Endodermal cell (in vitro differentiated cells): Measurements from ENCODE around the gene SNAPC2. TPM values are rescaled to one million over a fixed set of nuclear protein-coding genes. Genes with fewer than 3 reads are reported as not detected.

ENCODE experiments used
- DNase-seq: peaks from one replicate; pipeline ENCODE4 v3.0.0-alpha.2; 2017
- H3K27ac ChIP-seq: 2 replicates; pipeline ENCODE4 v1.5.1; 2013; ENCODE audit warnings: mild to moderate bottlenecking, low read depth, low read length, moderate library complexity
- H3K27me3 ChIP-seq: 2 replicates; pipeline ENCODE4 v1.6.1; 2013; ENCODE audit warnings: mild to moderate bottlenecking, low read length, moderate library complexity; ENCODE audit not compliant: insufficient read depth, control insufficient read depth, poor library complexity, severe bottlenecking
- H3K36me3 ChIP-seq: 2 replicates; pipeline ENCODE4 v1.7.0; 2013; ENCODE audit warnings: mild to moderate bottlenecking, low read length, moderate library complexity; ENCODE audit not compliant: control insufficient read depth, insufficient read depth
- H3K4me1 ChIP-seq: one replicate; pipeline ENCODE4 v1.7.0; 2013; ENCODE audit warnings: low read length; ENCODE audit not compliant: control insufficient read depth, insufficient read depth
- H3K4me3 ChIP-seq: 2 replicates; pipeline ENCODE4 v1.5.1; 2013; ENCODE audit warnings: mild to moderate bottlenecking, low read length, moderate library complexity
- H3K9ac ChIP-seq: 2 replicates; pipeline ENCODE4 v1.6.1; 2013; ENCODE audit warnings: mild to moderate bottlenecking, low read length, moderate library complexity; ENCODE audit not compliant: poor library complexity, severe bottlenecking; ENCODE audit errors: extremely low read depth
- H3K9me3 ChIP-seq: 2 replicates; pipeline ENCODE4 v1.6.1; 2013; ENCODE audit warnings: mild to moderate bottlenecking, low read length, moderate library complexity; ENCODE audit not compliant: control insufficient read depth
- H3K27ac Mint-ChIP-seq: 2 replicates; pipeline ENCODE4 v1.8.0; 2020; ENCODE audit warnings: mixed read lengths
- H3K27me3 Mint-ChIP-seq: 2 replicates; pipeline ENCODE4 v1.8.0; 2021; ENCODE audit warnings: mild to moderate bottlenecking, mixed read lengths; ENCODE audit not compliant: insufficient read depth
- H3K36me3 Mint-ChIP-seq: 2 replicates; pipeline ENCODE4 v1.8.0; 2020; ENCODE audit warnings: low read depth, mixed read lengths
- H3K4me1 Mint-ChIP-seq: 2 replicates; pipeline ENCODE4 v1.8.0; 2020; ENCODE audit warnings: mixed read lengths
- H3K4me3 Mint-ChIP-seq: 2 replicates; pipeline ENCODE4 v1.8.0; 2020; ENCODE audit warnings: mild to moderate bottlenecking, moderate library complexity, mixed read lengths
- H3K9me3 Mint-ChIP-seq: 2 replicates; pipeline ENCODE4 v1.8.0; 2020; ENCODE audit warnings: mild to moderate bottlenecking, mixed read lengths
- CTCF ChIP-seq: fragments of 200-600 bp; sonication (generic); conservative IDR thresholded peaks from 2 replicates; pipeline ENCODE4 v1.5.0; 2021; ENCODE audit warnings: antibody characterized with exemption, mild to moderate bottlenecking
- WGBS, 2 experiments: methylation state at CpG; one replicate each; pipeline versions ENCODE4 v1.1.5 to v1.1.7; 2013; ENCODE audit warnings: missing lambda C conversion rate in 2 of 2, mixed read lengths in 1 of 2; ENCODE audit not compliant: insufficient coverage in 1 of 2, insufficient read length in 1 of 2; 5-methylcytosine and 5-hydroxymethylcytosine counted together
- total RNA-seq, 2 donors: library from RNA; stranded (reverse); fragmentation: NEBNext Ultra II Directional in 1 of 2; extraction: Animal tissue kit (Norgen Biotek cat#: 25700) in 1 of 2; gene quantifications; 2 replicates in 1 of 2; 3 replicates in 1 of 2; pipeline ENCODE4 v1.2.1, GENCODE V29; 2021

SNAPC2 gene
- total RNA-seq, 2 donors from 2014 or later, result 11.9 to 14.2 TPM

GRCh38 chr19:7932930-7933300, 12.8 kb downstream of the SNAPC2 start:
- H3K36me3 ChIP-seq, result peaks cover 66% of the 10 kb centered on the region

GRCh38 chr19:7933411-7933810, 13.3 kb downstream of the SNAPC2 start:
- no peaks in the 10 kb centered on the region for H3K9me3 ChIP-seq
- Mint-ChIP-seq H3K4me3 (no peak overlapping the region), H3K27ac (no peak overlapping the region), H3K36me3 (peaks cover 31% of the 10 kb centered on the region), H3K4me1 (no peaks in the 10 kb centered on the region), H3K27me3 (no peaks in the 10 kb centered on the region), H3K9me3 (no peaks in the 10 kb centered on the region)
- H3K4me1 ChIP-seq, result no peaks in the 10 kb centered on the region
- no peak overlapping the region for H3K4me3 ChIP-seq
- H3K27ac ChIP-seq, result no peak overlapping the region
- H3K9ac ChIP-seq, result no peak overlapping the region
- peaks cover 70% of the 10 kb centered on the region for H3K36me3 ChIP-seq
- peak; percentile 70 for TF ChIP-seq CTCF
- no peaks in the 10 kb centered on the region for H3K27me3 ChIP-seq
- WGBS, 2 experiments, result 92 to 93% methylated on average over 8 to 14 of the region's 14 CpGs
- no peak for DNase-seq

More at GRCh38 chr19:7932930-7933300, 12.8 kb downstream of the SNAPC2 start:
- Mint-ChIP-seq H3K4me1 (no peaks in the 10 kb centered on the region), H3K27me3 (no peaks in the 10 kb centered on the region), H3K36me3 (peaks cover 30% of the 10 kb centered on the region), H3K9me3 (no peaks in the 10 kb centered on the region), H3K27ac (no peak overlapping the region), H3K4me3 (no peak overlapping the region)
- Histone ChIP-seq H3K27me3 (no peaks in the 10 kb centered on the region), H3K9ac (no peak overlapping the region), H3K27ac (no peak overlapping the region), H3K4me3 (no peak overlapping the region), H3K4me1 (no peaks in the 10 kb centered on the region), H3K9me3 (no peaks in the 10 kb centered on the region)
- WGBS, 2 experiments, result 92 to 96% methylated on average over 8 to 10 of the region's 10 CpGs
- no peak for TF ChIP-seq CTCF
- no peak for DNase-seq

- Histone ChIP-seq H3K9me3 (no peaks in the 10 kb centered on the region), H3K4me3 (no peak overlapping the region), H3K27me3 (no peaks in the 10 kb centered on the region), H3K9ac (no peak overlapping the region), H3K27ac (no peak overlapping the region), H3K4me1 (no peaks in the 10 kb centered on the region), H3K36me3 (peaks cover 69% of the 10 kb centered on the region)
- Mint-ChIP-seq H3K27ac (no peak overlapping the region), H3K9me3 (no peaks in the 10 kb centered on the region), H3K4me1 (no peaks in the 10 kb centered on the region), H3K4me3 (no peak overlapping the region), H3K36me3 (peaks cover 34% of the 10 kb centered on the region), H3K27me3 (no peaks in the 10 kb centered on the region)
- no peak for DNase-seq
- 93 to 94% methylated on average over 40 to 55 of the region's 55 CpGs for WGBS, 2 experiments
- TF ChIP-seq CTCF, result no peak
Measured at GRCh38 chr19:7933828-7934725, 13.9 kb downstream of the SNAPC2 start.
